IMR-90 (cell line): Measurements from ENCODE around the gene USP28. TPM values are rescaled to one million over a fixed set of nuclear protein-coding genes. Genes with fewer than 3 reads are reported as not detected.

Source experiments
- ATAC-seq: fragments of 200-7000 bp; cut with Tn5 transposase; 2 replicates; pipeline ENCODE4 v1.9.1; 2020; ENCODE audit warnings: low read depth, mild to moderate bottlenecking, moderate library complexity
- BruUV-seq: library from RNA; stranded (reverse); fragments of 400-500 nt; replicated peaks from 2 replicates; lab custom pipeline; 2021; lab: Mats Ljungman, UMichigan
- CTCF ChIA-PET: fragments of 300-600 bp; formaldehyde crosslinking; extraction: SDS; loops from one replicate; lab custom pipeline; 2021; ENCODE audit warnings: antibody characterized with exemption; lab: Yijun Ruan, JAX
- POLR2A ChIA-PET: fragments of 300-600 bp; sonication (Branson Sonifier 250); formaldehyde crosslinking; loops from one replicate; lab custom pipeline; 2022; ENCODE audit warnings: antibody characterized with exemption; ENCODE audit not compliant: unreplicated experiment; lab: Charles Lee
- DNase-seq: peaks from one replicate; pipeline ENCODE4 v3.0.0; 2013
- H2AFZ ChIP-seq: replicated peaks from 2 replicates; pipeline ENCODE3; 2013; ENCODE audit warnings: low read length, mild to moderate bottlenecking; ENCODE audit not compliant: poor library complexity
- H2AK5ac ChIP-seq: 2 replicates; pipeline ENCODE4 v1.6.1; 2013; ENCODE audit warnings: low read depth, low read length, inconsistent platforms
- H2AK9ac ChIP-seq: replicated peaks from 2 replicates; pipeline ENCODE3; 2013; ENCODE audit warnings: mild to moderate bottlenecking, low read depth, low read length, moderate library complexity; ENCODE audit not compliant: poor library complexity
- H2BK120ac ChIP-seq: 2 replicates; pipeline ENCODE4 v1.6.1; 2013; ENCODE audit warnings: low read depth, low read length, inconsistent platforms
- H2BK15ac ChIP-seq: 3 replicates; pipeline ENCODE4 v1.6.1; 2013; ENCODE audit warnings: low read depth, low read length, inconsistent platforms
- H2BK20ac ChIP-seq: 2 replicates; pipeline ENCODE4 v1.6.1; 2013; ENCODE audit warnings: low read depth, mild to moderate bottlenecking, inconsistent platforms, low read length, moderate library complexity
- H2BK5ac ChIP-seq: 2 replicates; pipeline ENCODE4 v1.6.1; 2013; ENCODE audit warnings: mild to moderate bottlenecking, low read depth, low read length, inconsistent platforms; ENCODE audit not compliant: poor library complexity, severe bottlenecking
- H3K14ac ChIP-seq: replicated peaks from 2 replicates; pipeline ENCODE4 v1.6.1; 2013; ENCODE audit warnings: low read depth, low read length, inconsistent platforms
- H3K18ac ChIP-seq: 2 replicates; pipeline ENCODE4 v1.6.1; 2013; ENCODE audit warnings: low read depth, low read length, control low read depth
- H3K23ac ChIP-seq: 2 replicates; pipeline ENCODE4 v1.6.1; 2013; ENCODE audit warnings: low read depth, low read length, inconsistent platforms
- H3K27ac ChIP-seq: 2 replicates; pipeline ENCODE4 v1.5.1; 2013; ENCODE audit warnings: mild to moderate bottlenecking, control low read depth, low read length; ENCODE audit not compliant: insufficient read depth
- H3K27me3 ChIP-seq: 2 replicates; pipeline ENCODE4 v1.6.1; 2013; ENCODE audit warnings: low read length; ENCODE audit not compliant: control insufficient read depth, insufficient read depth
- H3K36me3 ChIP-seq: 2 replicates; pipeline ENCODE4 v1.6.1; 2013; ENCODE audit warnings: low read length, mixed read lengths; ENCODE audit not compliant: control insufficient read depth, insufficient read depth
- H3K4ac ChIP-seq: 2 replicates; pipeline ENCODE4 v1.6.1; 2013; ENCODE audit warnings: low read depth, low read length, inconsistent platforms
- H3K4me1 ChIP-seq: 2 replicates; pipeline ENCODE4 v1.6.1; 2013; ENCODE audit warnings: low read length, mixed read lengths; ENCODE audit not compliant: control insufficient read depth, insufficient read depth
- H3K4me2 ChIP-seq: 2 replicates; pipeline ENCODE4 v1.6.1; 2013; ENCODE audit warnings: low read depth, mild to moderate bottlenecking, control low read depth, low read length, moderate library complexity
- H3K4me3 ChIP-seq: 2 replicates; pipeline ENCODE4 v1.5.1; 2013; ENCODE audit warnings: low read depth, mild to moderate bottlenecking, control low read depth, low read length, moderate library complexity; ENCODE audit not compliant: insufficient read depth
- H3K56ac ChIP-seq: 2 replicates; pipeline ENCODE4 v1.6.1; 2013; ENCODE audit warnings: low read length, inconsistent platforms; ENCODE audit not compliant: insufficient read depth; ENCODE audit errors: extremely low read depth
- H3K79me1 ChIP-seq, 2 experiments: 2 replicates each; pipeline ENCODE4 v1.6.1; 2013; ENCODE audit warnings: low read length in 2 of 2, inconsistent platforms in 1 of 2, low read depth in 1 of 2
- H3K9ac ChIP-seq: 2 replicates; pipeline ENCODE4 v1.6.1; 2013; ENCODE audit warnings: low read depth, low read length, control low read depth
- H3K9me1 ChIP-seq: 2 replicates; pipeline ENCODE4 v1.6.1; 2013; ENCODE audit warnings: low read length, inconsistent platforms; ENCODE audit not compliant: insufficient read depth
- H3K9me3 ChIP-seq: 2 replicates; pipeline ENCODE4 v1.6.1; 2013; ENCODE audit warnings: low read length; ENCODE audit not compliant: control insufficient read depth, insufficient read depth
- H4K20me1 ChIP-seq: 2 replicates; pipeline ENCODE4 v1.6.1; 2013; ENCODE audit warnings: low read length, inconsistent platforms; ENCODE audit not compliant: insufficient read depth
- H4K5ac ChIP-seq: 2 replicates; pipeline ENCODE4 v1.6.1; 2013; ENCODE audit warnings: mild to moderate bottlenecking, low read depth, low read length, control low read depth
- H4K8ac ChIP-seq, 2 experiments: 2 replicates each; pipeline ENCODE4 v1.6.1; 2013; ENCODE audit warnings: low read depth in 2 of 2, low read length in 2 of 2, control low read depth in 1 of 2, inconsistent platforms in 1 of 2
- H4K91ac ChIP-seq: 2 replicates; pipeline ENCODE4 v1.6.1; 2013; ENCODE audit warnings: low read depth, low read length, inconsistent platforms; ENCODE audit not compliant: insufficient read depth
- BHLHE40 ChIP-seq: fragments of 150-350 bp; IDR thresholded peaks from 2 replicates; pipeline ENCODE4 v1.6.1; 2016; ENCODE audit warnings: mild to moderate bottlenecking, low read depth, low read length
- CEBPB ChIP-seq: IDR thresholded peaks from 2 replicates; pipeline ENCODE4 v1.6.1; 2012; ENCODE audit warnings: low read depth, low read length, improper control_type of control experiment
- CHD1 ChIP-seq: IDR thresholded peaks from 2 replicates; pipeline ENCODE4 v1.6.1; 2012; ENCODE audit warnings: low read depth, low read length, improper control_type of control experiment
- FOS ChIP-seq: fragments of 150-350 bp; IDR thresholded peaks from 2 replicates; pipeline ENCODE4 v1.6.1; 2016; ENCODE audit warnings: low read depth, low read length
- MAFK ChIP-seq: IDR thresholded peaks from 2 replicates; pipeline ENCODE4 v1.6.1; 2012; ENCODE audit warnings: low read depth, low read length, improper control_type of control experiment
- NFE2L2 ChIP-seq: fragments of 150-350 bp; IDR thresholded peaks from 2 replicates; pipeline ENCODE4 v1.6.1; 2016; ENCODE audit warnings: low read depth, mild to moderate bottlenecking, low read length
- POLR2A ChIP-seq: IDR thresholded peaks from 2 replicates; pipeline ENCODE4 v1.6.1; 2012; ENCODE audit warnings: mild to moderate bottlenecking, low read depth, low read length
- RFX5 ChIP-seq: IDR thresholded peaks from 2 replicates; pipeline ENCODE4 v1.8.0; 2012; ENCODE audit warnings: low read depth, mild to moderate bottlenecking, low read length, moderate library complexity
- SMC3 ChIP-seq: fragments of 150-350 bp; IDR thresholded peaks from 2 replicates; pipeline ENCODE4 v1.6.1; 2016; ENCODE audit warnings: low read depth, mild to moderate bottlenecking, antibody characterized with exemption, low read length, moderate library complexity
- WGBS, 2 experiments: methylation state at CpG; one replicate each; pipeline versions ENCODE4 v1.1.5 to v1.1.7; 2013; ENCODE audit warnings: missing lambda C conversion rate in 2 of 2; ENCODE audit not compliant: insufficient read length in 1 of 2; ENCODE audit errors: extremely low coverage in 2 of 2; 5-methylcytosine and 5-hydroxymethylcytosine counted together
- dilution Hi-C: fragments of 300-500 bp; cut with HindIII; formaldehyde crosslinking; loops from one replicate; pipeline ENCODE4 v1.14.3; 2018; ENCODE audit warnings: low sequenced_read_pairs; ENCODE audit not compliant: unreplicated experiment
- in situ Hi-C: fragments of 300-500 bp; cut with MboI; formaldehyde crosslinking; loops from 3 replicates; pipeline ENCODE4 v1.14.3; 2019; ENCODE audit warnings: low sequenced_read_pairs, inconsistent platforms, mixed read lengths
- intact Hi-C: fragments of 100-400 bp; cut with micrococcal nuclease; formaldehyde crosslinking; loops from 2 replicates; pipeline ENCODE4 v1.10.0; 2022
- polyA plus RNA-seq, 3 experiments: library from polyadenylated mRNA; depleted of rRNA; stranded (reverse); fragments of >200 nt; gene quantifications; 2 replicates each; pipeline ENCODE4 v1.2.3, GENCODE V29; 2012; ENCODE audit warnings: low replicate concordance in 1 of 3
- total RNA-seq: library from RNA; depleted of rRNA; stranded (reverse); fragments of >200 nt; gene quantifications from 2 replicates; pipeline ENCODE4 v1.2.3, GENCODE V29; 2012
- TF ChIP-seq, protein P1 (sequence below): fragments of 150-350 bp; IDR thresholded peaks from 2 replicates; pipeline ENCODE4 v1.6.1; 2016; ENCODE audit warnings: low read depth, mild to moderate bottlenecking, low read length, moderate library complexity, borderline replicate concordance
- TF ChIP-seq, protein P2 (sequence below): conservative IDR thresholded peaks from 2 replicates; pipeline ENCODE4 v1.5.1; 2012; ENCODE audit warnings: mild to moderate bottlenecking, low read depth, low read length, improper control_type of control experiment

USP28 gene
- total and polyA plus RNA-seq, 2 of the 4 experiments (the other 2 are of a cell fraction) = 17.0 to 36.0 TPM

DNA sequence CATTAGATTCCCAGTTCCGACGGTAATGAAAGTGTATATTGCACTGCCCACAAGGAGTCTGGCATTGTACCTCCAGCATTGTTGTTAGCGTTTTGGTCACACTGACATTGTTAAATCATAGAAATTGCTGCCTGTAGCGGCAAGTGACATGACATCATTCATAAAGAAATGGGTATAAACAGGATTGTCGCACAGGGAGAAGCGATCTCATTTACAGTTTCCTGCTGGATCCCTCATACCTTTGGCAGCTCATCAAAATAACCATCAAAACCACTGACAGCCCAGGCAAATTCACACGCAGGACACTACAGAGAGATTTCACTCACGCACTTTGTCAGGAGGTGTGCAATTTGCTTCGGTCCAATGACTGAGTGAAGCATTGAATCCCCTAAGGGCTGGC, 32.7 kb upstream of the USP28 start:
- H3K18ac ChIP-seq = no peak overlapping the region
- POLR2A ChIA-PET = no interaction called here
- no peak for TF ChIP-seq RFX5
- TF ChIP-seq NFE2L2 = no peak
- TF ChIP-seq, protein P1, sequence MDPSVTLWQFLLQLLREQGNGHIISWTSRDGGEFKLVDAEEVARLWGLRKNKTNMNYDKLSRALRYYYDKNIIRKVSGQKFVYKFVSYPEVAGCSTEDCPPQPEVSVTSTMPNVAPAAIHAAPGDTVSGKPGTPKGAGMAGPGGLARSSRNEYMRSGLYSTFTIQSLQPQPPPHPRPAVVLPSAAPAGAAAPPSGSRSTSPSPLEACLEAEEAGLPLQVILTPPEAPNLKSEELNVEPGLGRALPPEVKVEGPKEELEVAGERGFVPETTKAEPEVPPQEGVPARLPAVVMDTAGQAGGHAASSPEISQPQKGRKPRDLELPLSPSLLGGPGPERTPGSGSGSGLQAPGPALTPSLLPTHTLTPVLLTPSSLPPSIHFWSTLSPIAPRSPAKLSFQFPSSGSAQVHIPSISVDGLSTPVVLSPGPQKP = no peak
- TF ChIP-seq POLR2A = no peak
- TF ChIP-seq SMC3 = no peak
- TF ChIP-seq, protein P2, sequence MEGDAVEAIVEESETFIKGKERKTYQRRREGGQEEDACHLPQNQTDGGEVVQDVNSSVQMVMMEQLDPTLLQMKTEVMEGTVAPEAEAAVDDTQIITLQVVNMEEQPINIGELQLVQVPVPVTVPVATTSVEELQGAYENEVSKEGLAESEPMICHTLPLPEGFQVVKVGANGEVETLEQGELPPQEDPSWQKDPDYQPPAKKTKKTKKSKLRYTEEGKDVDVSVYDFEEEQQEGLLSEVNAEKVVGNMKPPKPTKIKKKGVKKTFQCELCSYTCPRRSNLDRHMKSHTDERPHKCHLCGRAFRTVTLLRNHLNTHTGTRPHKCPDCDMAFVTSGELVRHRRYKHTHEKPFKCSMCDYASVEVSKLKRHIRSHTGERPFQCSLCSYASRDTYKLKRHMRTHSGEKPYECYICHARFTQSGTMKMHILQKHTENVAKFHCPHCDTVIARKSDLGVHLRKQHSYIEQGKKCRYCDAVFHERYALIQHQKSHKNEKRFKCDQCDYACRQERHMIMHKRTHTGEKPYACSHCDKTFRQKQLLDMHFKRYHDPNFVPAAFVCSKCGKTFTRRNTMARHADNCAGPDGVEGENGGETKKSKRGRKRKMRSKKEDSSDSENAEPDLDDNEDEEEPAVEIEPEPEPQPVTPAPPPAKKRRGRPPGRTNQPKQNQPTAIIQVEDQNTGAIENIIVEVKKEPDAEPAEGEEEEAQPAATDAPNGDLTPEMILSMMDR = no peak
- no peak for TF ChIP-seq MAFK
- no peak for TF ChIP-seq CEBPB
- no peak for TF ChIP-seq BHLHE40
- no peak for TF ChIP-seq FOS
- no peak for TF ChIP-seq CHD1
- H3K36me3 ChIP-seq = no peaks in the 10 kb centered on the region
- no peak overlapping the region for H4K5ac ChIP-seq
- peaks cover 7% of the 10 kb centered on the region for H3K27me3 ChIP-seq
- intact Hi-C loops (no loop called here), in situ Hi-C loops (no loop called here), dilution Hi-C loops (no loop called here)
- no peak overlapping the region for H4K8ac ChIP-seq
- DNase-seq (no peak), ATAC-seq (no peak)
- H3K79me1 ChIP-seq = no peaks in the 10 kb centered on the region
- no peak overlapping the region for H3K4me2 ChIP-seq
- no peak overlapping the region for H2BK120ac ChIP-seq
- H3K4me1 ChIP-seq = no peaks in the 10 kb centered on the region
- no peak overlapping the region for H2BK5ac ChIP-seq
- H2AFZ ChIP-seq = no peak overlapping the region
- H2AK9ac ChIP-seq = no peak overlapping the region
- no peak overlapping the region for H3K14ac ChIP-seq
- BruUV-seq = no TSS peak
- no CpG with 5 or more reads among the region's 9 CpGs for WGBS, 2 experiments
- no peak overlapping the region for H3K23ac ChIP-seq
- no peak overlapping the region for H2BK20ac ChIP-seq
- H3K4ac ChIP-seq = no peak overlapping the region
- no peaks in the 10 kb centered on the region for H4K20me1 ChIP-seq
- no peak overlapping the region for H3K56ac ChIP-seq
- CTCF ChIA-PET = interaction anchor here (1.0 kb wide), 1 partner anchor 12 kb away, joined by 4 read pairs; no protein-coding TSS in a partner anchor
- H3K27ac ChIP-seq = no peak overlapping the region
- no peak overlapping the region for H3K4me3 ChIP-seq
- no peaks in the 10 kb centered on the region for H3K9me3 ChIP-seq
- H3K9me1 ChIP-seq = no peaks in the 10 kb centered on the region
- no peak overlapping the region for H2AK5ac ChIP-seq
- H3K9ac ChIP-seq = no peak overlapping the region
- no peak overlapping the region for H2BK15ac ChIP-seq
- no peak overlapping the region for H4K91ac ChIP-seq
